Activated T-helper 9 cell treated with anti-CD3 and anti-CD28 coated beads, Interleukin-2, amount 50 U/mL, for 16 hours (primary cell): ENCODE data around the gene PTPRN2.
"Not testable (repeated sequence)": the region's sequence is repeated elsewhere in the genome, so short reads cannot be mapped to it uniquely, and the experiment has no call there.

Experiments used
- DNase-seq: peaks from one replicate; pipeline ENCODE4 v3.0.0-alpha.2; 2020; ENCODE audit warnings: low read depth

Gene PTPRN2

GRCh38 chr7:158229945-158230344 lies 357.7 kb downstream of the PTPRN2 start:
- no peak for DNase-seq

- DNase-seq = no peak
These were observed 358.6 kb downstream of the PTPRN2 start for GRCh38 chr7:158228986-158229385.

GRCh38 chr7:158228131-158228530 lies 359.5 kb downstream of the PTPRN2 start:
- DNase-seq = no peak

GRCh38 chr7:158227258-158227984 lies 360.2 kb downstream of the PTPRN2 start:
- no peak for DNase-seq

GRCh38 chr7:158216198-158216597 lies 371.4 kb downstream of the PTPRN2 start:
- no peak for DNase-seq

- no peak for DNase-seq
These were observed 378.2 kb downstream of the PTPRN2 start for GRCh38 chr7:158209435-158209834.

GRCh38 chr7:158206341-158206740 lies 381.3 kb downstream of the PTPRN2 start:
- DNase-seq = no peak

- no peak for DNase-seq
These were observed 383.2 kb downstream of the PTPRN2 start for GRCh38 chr7:158204453-158204852.

GRCh38 chr7:158203948-158204347 lies 383.7 kb downstream of the PTPRN2 start:
- DNase-seq = not testable (repeated sequence)

GRCh38 chr7:158194365-158194900 lies 393.2 kb downstream of the PTPRN2 start:
- no peak for DNase-seq

GRCh38 chr7:158193446-158193845 lies 394.2 kb downstream of the PTPRN2 start:
- DNase-seq = no peak

- no peak for DNase-seq
These were observed 394.7 kb downstream of the PTPRN2 start for GRCh38 chr7:158192956-158193355.

- no peak for DNase-seq
These were observed 395.3 kb downstream of the PTPRN2 start for GRCh38 chr7:158192184-158192835.

- DNase-seq = no peak
These were observed 396.0 kb downstream of the PTPRN2 start for GRCh38 chr7:158191671-158192070.

GRCh38 chr7:158190756-158191155 lies 396.9 kb downstream of the PTPRN2 start:
- no peak for DNase-seq

- DNase-seq = no peak
These were observed 398.9 kb downstream of the PTPRN2 start for GRCh38 chr7:158188676-158189075.

GRCh38 chr7:158187694-158187994 lies 400.0 kb downstream of the PTPRN2 start:
- DNase-seq = no peak

GRCh38 chr7:158186864-158187693 lies 400.5 kb downstream of the PTPRN2 start:
- no peak for DNase-seq

GRCh38 chr7:158186406-158186805 lies 401.2 kb downstream of the PTPRN2 start:
- DNase-seq = no peak

- DNase-seq = no peak
These were observed 402.0 kb downstream of the PTPRN2 start for GRCh38 chr7:158185653-158186052.

GRCh38 chr7:158183431-158183830 lies 404.2 kb downstream of the PTPRN2 start:
- no peak for DNase-seq

- no peak for DNase-seq
These were observed 411.0 kb downstream of the PTPRN2 start for GRCh38 chr7:158176561-158177173.
